Mucosa of descending colon (tissue), 3 donors: ENCODE data around the gene E2F6. TPM values are rescaled to one million over a fixed set of nuclear protein-coding genes. Genes with fewer than 3 reads are reported as not detected.
"Not testable (repeated sequence)": the region's sequence is repeated elsewhere in the genome, so short reads cannot be mapped to it uniquely, and the experiment has no call there.

ENCODE experiments used
- ATAC-seq: fragments of 200-7000 bp; cut with Tn5 transposase; one replicate; pipeline ENCODE4 v1.9.1; 2020; ENCODE audit warnings: mild to moderate bottlenecking, moderate library complexity
- DNase-seq, 3 donors: peaks; one replicate each; pipeline ENCODE4 v3.0.0-alpha.2; 2020
- H3K36me3 ChIP-seq: fragments of 200-600 bp; one replicate; pipeline ENCODE4 v1.8.0; 2021; ENCODE audit warnings: low read depth, mild to moderate bottlenecking
- H3K4me1 ChIP-seq: fragments of 200-600 bp; one replicate; pipeline ENCODE4 v1.8.0; 2021; ENCODE audit warnings: low read depth, mild to moderate bottlenecking
- H3K4me3 ChIP-seq: fragments of 200-600 bp; one replicate; pipeline ENCODE4 v1.8.0; 2021; ENCODE audit warnings: mild to moderate bottlenecking
- H3K9me3 ChIP-seq: fragments of 200-600 bp; one replicate; pipeline ENCODE4 v1.8.0; 2021; ENCODE audit warnings: mild to moderate bottlenecking
- CTCF ChIP-seq: fragments of 200-600 bp; IDR thresholded peaks from one replicate; pipeline ENCODE4 v1.8.0; 2022; ENCODE audit warnings: antibody characterized with exemption, mild to moderate bottlenecking
- intact Hi-C, 2 donors: fragments of 100-400 bp; cut with DNase I in 1 of 2; cut with micrococcal nuclease in 1 of 2; formaldehyde crosslinking; loops; one replicate each; pipeline versions ENCODE4 v1.11.0 to v1.11.1; 2022; cut with DNase I, micrococcal nuclease
- total RNA-seq, 3 donors: library from RNA; stranded (reverse); fragmentation: NEBNext Ultra II Directional in 2 of 3; extraction: Animal tissue kit (Norgen Biotek cat#: 25700) in 2 of 3; gene quantifications; one replicate each; pipeline versions ENCODE4 v1.2.1 to v1.2.4, GENCODE V29; 2021 to 2023
- donor health status: DM: no; HTN: no; CAD: no; lungs with moderate emphysema.
- donor health status: DM: no; HTN: no; CAD: no.
- donor health status: DM: no; HTN: yes; CAD: no.

Gene E2F6
- total RNA-seq, 3 donors from 2014 or later, result 4.3 to 12.6 (median 5.6) TPM

GRCh38 chr2:11408959-11409571, 56.9 kb downstream of the E2F6 start:
- no peaks in the 10 kb centered on the region for H3K36me3 ChIP-seq
- intact Hi-C loops, result loop anchor here in 1 of 2 donors (10.0 kb wide), 1 partner anchor 64 kb away; the partner anchor contains the start of gene ROCK2
- H3K9me3 ChIP-seq, result no peaks in the 10 kb centered on the region
- no peak for TF ChIP-seq CTCF
- no peak overlapping the region for H3K4me3 ChIP-seq
- peak; percentile 12 for ATAC-seq
- no peak for DNase-seq
- peaks cover 30% of the 10 kb centered on the region for H3K4me1 ChIP-seq

- intact Hi-C loops, result loop anchor here in 1 of 2 donors (10.0 kb wide), 1 partner anchor 63 kb away; the partner anchor contains the start of gene ROCK2
- TF ChIP-seq CTCF, result no peak
- H3K4me1 ChIP-seq, result peaks cover 37% of the 10 kb centered on the region
- ATAC-seq (no peak), DNase-seq (no peak)
- no peak overlapping the region for H3K4me3 ChIP-seq
- no peaks in the 10 kb centered on the region for H3K9me3 ChIP-seq
- no peaks in the 10 kb centered on the region for H3K36me3 ChIP-seq
These were observed 58.5 kb downstream of the E2F6 start for GRCh38 chr2:11407413-11407812.

GRCh38 chr2:11406958-11407381, 59.0 kb downstream of the E2F6 start:
- TF ChIP-seq CTCF, result no peak
- ATAC-seq, result peak; percentile 39
- Histone ChIP-seq H3K4me3 (no peak overlapping the region), H3K9me3 (no peaks in the 10 kb centered on the region), H3K36me3 (no peaks in the 10 kb centered on the region), H3K4me1 (peaks cover 37% of the 10 kb centered on the region)
- DNase-seq, result no peak
- intact Hi-C loops, result loop anchor here in 1 of 2 donors (10.0 kb wide), 1 partner anchor 62 kb away; the partner anchor contains the start of gene ROCK2

- intact Hi-C loops, result loop anchor here in 1 of 2 donors (10.0 kb wide), 1 partner anchor 62 kb away; the partner anchor contains the start of gene ROCK2
- Histone ChIP-seq H3K4me1 (peaks cover 33% of the 10 kb centered on the region), H3K9me3 (no peaks in the 10 kb centered on the region), H3K4me3 (no peak overlapping the region), H3K36me3 (no peaks in the 10 kb centered on the region)
- DNase-seq (no peak), ATAC-seq (no peak)
- TF ChIP-seq CTCF, result no peak
These were observed 59.5 kb downstream of the E2F6 start for GRCh38 chr2:11406267-11406957.

- DNase-seq (peak; percentile 86 to 92 (median 87)), ATAC-seq (peak; percentile 86)
- Histone ChIP-seq H3K36me3 (no peaks in the 10 kb centered on the region), H3K9me3 (no peaks in the 10 kb centered on the region), H3K4me3 (no peak overlapping the region), H3K4me1 (peaks cover 30% of the 10 kb centered on the region)
- intact Hi-C loops, result loop anchor here in 1 of 2 donors (10.0 kb wide), 1 partner anchor 61 kb away; the partner anchor contains the start of gene ROCK2
- TF ChIP-seq CTCF, result no peak
These were observed 60.2 kb downstream of the E2F6 start for GRCh38 chr2:11405599-11406266.

- not testable (repeated sequence) for H3K36me3 ChIP-seq, H3K4me3 ChIP-seq, H3K9me3 ChIP-seq, DNase-seq, ATAC-seq
- H3K4me1 ChIP-seq, result peaks cover 30% of the 10 kb centered on the region
- intact Hi-C loops, result loop anchor here in 1 of 2 donors (10.0 kb wide), 1 partner anchor 60 kb away; the partner anchor contains the start of gene ROCK2
These were observed 60.9 kb downstream of the E2F6 start for GRCh38 chr2:11405074-11405406.
